GM20431 (cell line): ENCODE measurements around the gene NHLRC2.
"Not testable (repeated sequence)": the region's sequence is repeated elsewhere in the genome, so short reads cannot be mapped to it uniquely, and the experiment has no call there.

Experiments
- in situ Hi-C: fragments of 300-500 bp; cut with MseI, MboI; formaldehyde crosslinking; loops from one replicate; pipeline ENCODE4 v1.15.0; 2020; ENCODE audit warnings: low sequenced_read_pairs; ENCODE audit not compliant: unreplicated experiment

Gene NHLRC2, protein sequence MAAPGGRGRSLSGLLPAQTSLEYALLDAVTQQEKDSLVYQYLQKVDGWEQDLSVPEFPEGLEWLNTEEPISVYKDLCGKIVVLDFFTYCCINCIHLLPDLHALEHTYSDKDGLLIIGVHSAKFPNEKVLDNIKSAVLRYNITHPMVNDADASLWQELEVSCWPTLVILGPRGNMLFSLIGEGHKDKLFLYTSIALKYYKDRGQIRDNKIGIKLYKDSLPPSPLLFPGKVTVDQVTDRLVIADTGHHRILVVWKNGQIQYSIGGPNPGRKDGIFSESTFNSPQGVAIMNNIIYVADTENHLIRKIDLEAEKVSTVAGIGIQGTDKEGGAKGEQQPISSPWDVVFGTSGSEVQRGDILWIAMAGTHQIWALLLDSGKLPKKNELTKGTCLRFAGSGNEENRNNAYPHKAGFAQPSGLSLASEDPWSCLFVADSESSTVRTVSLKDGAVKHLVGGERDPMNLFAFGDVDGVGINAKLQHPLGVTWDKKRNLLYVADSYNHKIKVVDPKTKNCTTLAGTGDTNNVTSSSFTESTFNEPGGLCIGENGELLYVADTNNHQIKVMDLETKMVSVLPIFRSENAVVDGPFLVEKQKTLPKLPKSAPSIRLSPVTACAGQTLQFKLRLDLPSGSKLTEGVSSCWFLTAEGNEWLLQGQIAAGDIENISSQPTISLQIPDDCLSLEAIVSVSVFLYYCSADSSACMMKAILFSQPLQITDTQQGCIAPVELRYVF

DNA sequence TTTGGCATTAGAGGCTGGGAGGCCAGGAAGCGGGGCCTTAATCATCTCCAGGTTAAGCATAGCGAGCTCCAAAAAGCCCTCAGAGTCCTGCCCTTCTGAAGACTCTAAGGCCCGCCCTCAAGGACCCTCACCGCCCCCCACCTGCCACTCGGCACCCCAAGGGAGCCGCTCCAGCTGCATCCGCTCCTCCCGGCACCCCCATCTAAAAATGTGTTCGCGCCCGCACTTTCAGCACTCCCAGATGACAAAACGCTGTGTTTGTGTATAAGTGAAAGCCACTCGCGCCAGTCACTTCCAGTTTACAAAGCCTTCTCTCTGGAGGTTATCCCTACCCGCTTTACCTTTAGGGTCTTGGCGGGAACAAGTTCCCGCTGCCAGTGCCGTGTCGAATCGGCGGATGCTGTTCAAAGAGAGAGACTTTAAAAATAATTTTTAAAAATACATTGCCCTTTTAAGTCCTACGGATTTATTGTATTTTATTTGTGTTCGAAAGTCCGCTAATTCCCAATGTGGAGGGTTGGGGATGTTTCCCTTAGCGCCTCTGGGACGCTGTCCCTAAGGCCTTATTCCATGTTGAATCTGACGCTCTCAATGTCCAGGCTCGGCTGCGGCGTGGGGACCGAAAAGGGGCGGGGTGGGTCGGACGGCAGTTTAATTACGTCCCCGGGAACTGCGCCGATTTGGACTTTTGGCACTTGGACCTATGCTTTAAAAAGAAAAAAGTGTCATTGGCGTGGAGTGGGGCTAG lies at the start of gene NHLRC2, which contains the start of gene DCLRE1A:
NHLRC2 (plus strand) TSS at position 649 of the 748 bp plus-strand sequence. CDS start 212 bp downstream, outside the sequence.
DCLRE1A (minus strand) TSS at position 70 of the 748 bp plus-strand sequence. CDS start 900 bp downstream, outside the sequence.
- in situ Hi-C loops = no loop called here

DNA sequence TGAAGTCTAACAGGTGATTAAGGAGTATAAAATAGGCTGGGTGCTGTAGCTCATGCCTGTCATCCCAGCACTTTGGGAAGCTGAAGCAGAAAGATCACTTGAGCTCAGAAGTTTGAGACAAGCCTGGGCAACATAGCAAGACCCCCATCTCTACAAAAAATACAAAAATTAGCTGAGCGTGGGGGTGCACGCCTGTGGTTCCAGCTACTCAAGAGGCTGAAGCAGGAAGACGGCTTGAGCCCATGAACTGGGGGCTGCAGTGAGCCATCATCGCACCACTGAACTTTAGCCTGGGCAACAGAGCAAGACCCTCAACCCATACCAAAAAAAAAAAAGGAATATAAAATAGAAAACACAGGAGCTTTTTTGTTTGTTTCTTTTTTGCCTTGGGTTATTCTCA lies 48.0 kb upstream of the NHLRC2 start:
- in situ Hi-C loops = no loop called here

- in situ Hi-C loops = no loop called here
Measured at GRCh38 chr10:113808168-113808567, 46.3 kb upstream of the NHLRC2 start.

- in situ Hi-C loops = not testable (repeated sequence)
Measured at GRCh38 chr10:113814700-113815099, 39.8 kb upstream of the NHLRC2 start.

- in situ Hi-C loops = no loop called here
Measured at GRCh38 chr10:113819989-113820388, 34.5 kb upstream of the NHLRC2 start.

GRCh38 chr10:113820507-113820906 lies 34.0 kb upstream of the NHLRC2 start:
- in situ Hi-C loops = no loop called here

- in situ Hi-C loops = not testable (repeated sequence)
Measured at GRCh38 chr10:113821306-113821705, 33.2 kb upstream of the NHLRC2 start.

DNA sequence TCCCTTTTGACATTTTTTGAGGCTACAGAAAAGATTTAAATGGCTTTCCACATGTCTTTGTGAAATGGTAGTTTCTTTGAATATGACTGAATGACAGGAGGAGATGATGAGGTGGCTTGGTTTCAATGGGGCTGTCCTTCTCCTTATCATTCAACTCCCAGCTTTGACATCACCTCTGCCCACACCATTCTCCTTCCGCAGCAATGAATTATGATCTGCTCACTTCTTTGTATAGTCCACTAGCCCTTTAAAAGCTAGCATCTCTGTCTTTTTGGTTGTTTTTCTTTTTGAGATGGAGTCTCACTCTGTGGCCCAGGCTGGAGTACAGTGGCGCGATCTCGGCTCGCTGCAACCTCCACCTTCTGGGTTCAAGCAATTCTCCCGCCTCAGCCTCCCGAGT lies 32.3 kb upstream of the NHLRC2 start:
- in situ Hi-C loops = no loop called here

DNA sequence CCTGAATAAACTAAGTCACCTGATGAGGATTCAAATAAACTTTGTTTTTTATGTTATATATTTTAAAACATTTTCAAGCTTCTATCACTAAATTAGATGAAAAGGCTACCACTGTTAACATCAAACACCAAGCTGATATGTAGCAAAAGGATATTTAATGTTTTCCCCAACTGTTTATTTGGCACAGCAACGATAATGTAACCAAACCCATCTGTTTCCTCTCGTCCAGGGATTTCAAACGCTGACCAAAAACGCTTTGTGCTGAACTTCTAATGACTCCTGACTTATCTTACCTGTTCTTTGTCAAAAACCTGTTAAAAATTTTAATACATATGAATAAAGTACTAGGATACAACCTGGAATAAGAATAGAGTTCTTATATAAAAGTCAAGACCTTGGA lies 31.1 kb upstream of the NHLRC2 start:
- in situ Hi-C loops = no loop called here

- in situ Hi-C loops = no loop called here
Measured at GRCh38 chr10:113825791-113826190, 28.7 kb upstream of the NHLRC2 start.

DNA sequence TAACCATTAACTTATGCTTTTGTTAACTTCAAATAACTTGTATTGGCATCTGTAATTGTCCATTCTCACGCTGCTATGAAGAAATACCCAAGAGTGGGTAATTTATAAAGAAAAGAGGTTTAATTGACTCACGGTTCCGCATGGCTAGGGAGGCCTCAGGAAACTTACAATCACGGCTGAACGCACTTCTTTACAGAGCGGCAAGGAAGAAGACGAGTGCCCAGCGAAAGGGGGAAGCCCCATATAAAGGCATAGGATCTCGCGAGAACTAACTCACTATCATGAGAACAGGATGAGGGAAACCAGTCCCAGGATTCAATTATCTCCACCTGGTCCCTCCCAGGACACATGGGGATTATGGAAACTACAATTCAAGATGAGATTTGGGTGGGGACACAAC lies 25.9 kb upstream of the NHLRC2 start:
- in situ Hi-C loops = not testable (repeated sequence)

DNA sequence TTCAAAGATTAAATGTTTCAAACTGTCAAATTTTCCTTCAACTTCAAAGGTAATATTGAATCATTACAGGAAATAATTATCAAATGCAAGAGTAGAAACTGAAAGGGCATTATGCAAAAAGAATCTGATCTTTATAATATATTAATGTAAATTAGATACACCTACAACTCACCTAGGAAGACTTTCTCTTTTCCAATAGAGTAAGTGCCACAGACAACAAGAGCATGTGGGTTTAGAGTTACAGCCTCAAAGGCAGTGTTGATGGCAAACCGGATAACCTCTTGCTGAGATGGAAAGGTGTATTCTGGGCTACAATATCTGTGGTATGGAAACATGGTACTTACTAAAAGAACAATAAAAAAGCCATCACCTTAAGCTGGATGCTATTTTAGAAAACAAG lies 12.3 kb upstream of the NHLRC2 start:
- in situ Hi-C loops = no loop called here

- in situ Hi-C loops = no loop called here
Measured at GRCh38 chr10:113843972-113844485, 10.4 kb upstream of the NHLRC2 start.

GRCh38 chr10:113846036-113846435 lies 8.4 kb upstream of the NHLRC2 start:
- in situ Hi-C loops = no loop called here

GRCh38 chr10:113849140-113849803 lies 5.2 kb upstream of the NHLRC2 start:
- in situ Hi-C loops = no loop called here

DNA sequence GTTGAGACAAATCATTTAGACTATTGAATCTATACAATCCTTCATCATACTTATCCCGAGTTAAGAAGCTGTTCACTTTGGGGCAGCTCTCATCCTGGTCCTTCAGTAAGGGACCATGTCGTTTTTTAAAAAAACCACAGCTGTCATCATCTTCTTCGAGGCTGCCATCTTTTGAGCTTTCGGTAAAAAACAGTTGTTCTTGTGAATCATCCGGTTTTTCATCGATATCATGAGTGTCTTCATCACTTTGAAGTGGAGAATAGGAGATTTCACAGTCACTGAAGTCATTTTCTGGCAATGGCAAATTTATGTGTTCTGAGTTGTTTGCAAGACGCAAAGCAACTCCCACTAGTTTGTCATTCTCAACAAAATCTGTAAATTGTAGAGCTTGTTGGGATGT lies 4.5 kb upstream of the NHLRC2 start:
- in situ Hi-C loops = no loop called here

DNA sequence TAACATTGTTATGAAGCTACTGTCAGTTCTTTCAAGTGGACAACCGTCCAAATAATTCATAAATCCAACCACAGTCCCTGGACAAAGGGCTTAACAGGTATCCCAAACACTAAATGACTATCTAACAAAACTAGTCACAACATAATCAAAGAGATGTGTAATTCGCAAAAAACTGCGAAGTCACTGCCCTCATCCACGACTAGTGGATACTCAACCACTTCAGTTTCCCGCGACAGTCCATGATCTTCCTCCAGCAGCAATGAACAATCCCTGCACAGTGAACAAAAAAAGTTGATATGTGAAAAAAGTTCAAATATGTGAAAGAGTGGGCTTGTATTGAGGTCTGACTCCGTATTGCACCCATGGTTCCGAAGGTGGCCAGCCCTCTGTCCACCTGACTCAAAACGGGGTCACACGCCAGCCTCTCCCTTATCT lies 866 bp upstream of the NHLRC2 start:
- in situ Hi-C loops = no loop called here

DNA sequence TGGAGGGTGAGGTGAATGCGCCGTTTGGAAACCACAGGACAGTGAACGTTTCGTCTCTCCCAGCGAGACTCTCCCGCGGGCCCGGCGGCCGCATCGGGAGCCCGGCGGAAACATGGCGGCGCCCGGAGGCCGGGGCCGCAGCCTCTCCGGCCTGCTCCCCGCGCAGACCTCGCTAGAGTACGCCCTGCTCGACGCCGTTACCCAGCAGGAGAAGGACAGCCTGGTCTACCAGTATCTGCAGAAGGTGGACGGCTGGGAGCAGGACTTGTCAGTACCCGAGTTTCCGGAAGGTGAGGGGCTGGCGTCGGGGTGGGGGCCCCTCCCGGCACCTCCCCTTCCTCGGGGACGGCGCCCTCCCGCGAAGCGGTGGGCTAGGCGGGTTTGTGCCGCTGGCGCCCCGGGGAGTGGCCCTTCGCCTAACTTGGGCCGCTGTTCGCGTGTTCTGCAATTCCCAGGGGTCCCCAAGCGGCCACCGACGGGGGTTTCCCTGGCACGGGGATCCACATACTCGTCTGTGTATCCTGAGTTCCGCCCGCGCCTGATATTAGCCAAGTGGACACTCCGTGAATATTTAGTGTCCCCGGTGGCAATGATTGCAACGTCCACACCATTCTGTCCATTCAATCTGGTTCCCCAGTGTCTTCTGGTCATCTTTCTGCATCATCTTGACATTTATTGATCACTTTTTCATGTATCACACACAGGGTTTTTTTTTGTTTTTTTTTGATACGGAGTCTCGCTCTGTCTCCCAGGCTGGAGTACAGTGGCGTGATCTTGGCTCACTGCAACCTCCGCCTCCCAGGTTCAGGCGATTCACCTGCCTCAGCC lies 514 bp downstream of the NHLRC2 start:
- in situ Hi-C loops = no loop called here

GRCh38 chr10:113856563-113856962 lies 2.1 kb downstream of the NHLRC2 start:
- in situ Hi-C loops = no loop called here
